Measurements from ENCODE around the gene MYCBPAP.

Gene MYCBPAP

GRCh38 chr17:50519141-50519834 is 11.0 kb downstream of the MYCBPAP start:
- no peak for DNase-seq (ENCODE audit: low spot score)

GRCh38 chr17:50520483-50520882 is 12.2 kb downstream of the MYCBPAP start:
- no peak for DNase-seq (ENCODE audit: low spot score)

- DNase-seq (ENCODE audit: low spot score): no peak
Measured at GRCh38 chr17:50521514-50521913, 13.3 kb downstream of the MYCBPAP start.

GRCh38 chr17:50522766-50523165 is 14.5 kb downstream of the MYCBPAP start:
- no peak for DNase-seq (ENCODE audit: low spot score)

GRCh38 chr17:50523208-50523607 is 15.0 kb downstream of the MYCBPAP start:
- DNase-seq (ENCODE audit: low spot score): no peak

GRCh38 chr17:50524838-50525237 is 16.6 kb downstream of the MYCBPAP start:
- DNase-seq (ENCODE audit: low spot score): no peak

- DNase-seq (ENCODE audit: low spot score): no peak
Measured at GRCh38 chr17:50527155-50527762, 19.0 kb downstream of the MYCBPAP start.

GRCh38 chr17:50527949-50528474 is 19.8 kb downstream of the MYCBPAP start:
- no peak for DNase-seq (ENCODE audit: low spot score)

- no peak for DNase-seq (ENCODE audit: low spot score)
Measured at GRCh38 chr17:50529849-50530248, 21.6 kb downstream of the MYCBPAP start.

- no peak for DNase-seq (ENCODE audit: low spot score)
Measured at GRCh38 chr17:50531428-50532025, 23.3 kb downstream of the MYCBPAP start.

- no peak for DNase-seq (ENCODE audit: low spot score)
Measured at GRCh38 chr17:50532452-50533024, 24.3 kb downstream of the MYCBPAP start, which contains the start of gene EPN3. Gene EPN3 (plus strand): TSS chr17:50532735. CDS start chr17:50536557, 3,822 bp downstream.

- no peak for DNase-seq (ENCODE audit: low spot score)
Measured at GRCh38 chr17:50533185-50533584, 24.9 kb downstream of the MYCBPAP start.

- peak; percentile 48 for DNase-seq (ENCODE audit: low spot score)
Measured at GRCh38 chr17:50533720-50534148, 25.5 kb downstream of the MYCBPAP start.

- no peak for DNase-seq (ENCODE audit: low spot score)
Measured at GRCh38 chr17:50534222-50534978, 26.2 kb downstream of the MYCBPAP start.

- DNase-seq (ENCODE audit: low spot score): no peak
Measured at GRCh38 chr17:50534979-50535326, 26.7 kb downstream of the MYCBPAP start.

- DNase-seq (ENCODE audit: low spot score): no peak
Measured at GRCh38 chr17:50535407-50535806, 27.2 kb downstream of the MYCBPAP start.

- no peak for DNase-seq (ENCODE audit: low spot score)
Measured at GRCh38 chr17:50536683-50537646, 28.7 kb downstream of the MYCBPAP start.

GRCh38 chr17:50537721-50538548 is 29.7 kb downstream of the MYCBPAP start:
- no peak for DNase-seq (ENCODE audit: low spot score)

- no peak for DNase-seq (ENCODE audit: low spot score)
Measured at GRCh38 chr17:50538549-50539410, 30.5 kb downstream of the MYCBPAP start.
